K562 (cell line): Measurements from ENCODE around the gene LENG8. TPM values are rescaled to one million over a fixed set of nuclear protein-coding genes. Genes with fewer than 3 reads are reported as not detected.

Source experiments
- ARNT ChIP-seq, 2 experiments: fragments of 450-650 bp; IDR thresholded peaks; 2 replicates each; pipeline ENCODE4 v1.6.1; 2016; ENCODE audit warnings: mild to moderate bottlenecking in 1 of 2
- ATF7 ChIP-seq: fragments of 450-650 bp; IDR thresholded peaks from 2 replicates; pipeline ENCODE4 v1.7.1; 2014; ENCODE audit warnings: mild to moderate bottlenecking, moderate library complexity
- DLX4 ChIP-seq: fragments of 250-450 bp; sonication (Bioruptor Pico); IDR thresholded peaks from 2 replicates; pipeline ENCODE4 v1.6.1; 2021; ENCODE audit warnings: mild to moderate bottlenecking
- ELF4 ChIP-seq: fragments of 450-650 bp; formaldehyde crosslinking; IDR thresholded peaks from 2 replicates; pipeline ENCODE4 v1.4.0; 2022; ENCODE audit warnings: missing genetic modification characterization
- FOXK2 ChIP-seq, 2 experiments: fragments of 450-650 bp; IDR thresholded peaks in 1 of 2; conservative IDR thresholded peaks in 1 of 2; 2 replicates each; pipeline ENCODE4 v1.6.1; 2016; ENCODE audit warnings: low read depth in 2 of 2, mild to moderate bottlenecking in 1 of 2
- HCFC1 ChIP-seq: IDR thresholded peaks from 2 replicates; pipeline ENCODE4 v1.6.1; 2012; ENCODE audit warnings: low read depth, low read length, improper control_type of control experiment
- HDGF ChIP-seq: fragments of 450-650 bp; IDR thresholded peaks from 2 replicates; pipeline ENCODE4 v1.6.1; 2016
- HMBOX1 ChIP-seq: sonication (generic); IDR thresholded peaks from 2 replicates; pipeline ENCODE4 v1.6.1; 2016
- HMG20B ChIP-seq: fragments of 250-450 bp; sonication (Bioruptor Pico); IDR thresholded peaks from 2 replicates; pipeline ENCODE4 v1.5.0; 2021; ENCODE audit warnings: mild to moderate bottlenecking
- PKNOX1 ChIP-seq: fragments of 450-650 bp; IDR thresholded peaks from 2 replicates; pipeline ENCODE4 v1.6.1; 2016
- SP1 ChIP-seq: sonication (generic); formaldehyde crosslinking; IDR thresholded peaks from 2 replicates; pipeline ENCODE4 v1.8.1; 2022; ENCODE audit warnings: mild to moderate bottlenecking, missing genetic modification reagents
- ZKSCAN8 ChIP-seq: fragments of 200-800 bp; sonication (Bioruptor generic); IDR thresholded peaks from 2 replicates; pipeline ENCODE4 v1.6.1; 2016; ENCODE audit warnings: missing genetic modification characterization, missing compliant biosample characterization
- ZNF318 ChIP-seq, 2 experiments: fragments of 450-650 bp; IDR thresholded peaks; 2 replicates each; pipeline ENCODE4 v1.6.1; 2016; ENCODE audit warnings: mild to moderate bottlenecking in 2 of 2, borderline replicate concordance in 1 of 2, low read depth in 1 of 2, moderate library complexity in 1 of 2
- ZNF639 ChIP-seq, 2 experiments: fragments of 200-800 bp in 1 of 2; sonication (Bioruptor generic) in 1 of 2; sonication (generic) in 1 of 2; formaldehyde crosslinking in 1 of 2; IDR thresholded peaks in 1 of 2; conservative IDR thresholded peaks in 1 of 2; 2 replicates each; pipeline versions ENCODE4 v1.5.0 to v1.6.1; 2016 to 2020; ENCODE audit warnings: missing compliant biosample characterization in 1 of 2, missing genetic modification characterization in 1 of 2, missing genetic modification reagents in 1 of 2
- polyA plus RNA-seq, 8 experiments: library from polyadenylated mRNA; depleted of rRNA in 4 of 8; stranded (reverse) in 5 of 8; unstranded in 3 of 8; fragments of >200 nt; fragmentation: Nextera tagmentation in 2 of 8; fragmentation: Illumina TruSeq in 1 of 8; extraction: Ambion mirVana in 2 of 8; extraction: Trizol in 1 of 8; gene quantifications; 2 replicates each; pipeline versions ENCODE4 v1.2.1 to v1.2.3, GENCODE V29; 2011 to 2014; ENCODE audit warnings: inconsistent platforms in 1 of 8, missing spikeins in 1 of 8
- total RNA-seq, 7 experiments: library from RNA; depleted of rRNA in 6 of 7; stranded (reverse); fragments of >200 nt in 6 of 7; fragmentation: Illumina TruSeq in 2 of 7; extraction: Trizol in 2 of 7; gene quantifications; 2 replicates each; pipeline versions ENCODE4 v1.2.1 to v1.2.3, GENCODE V29; 2011 to 2021; ENCODE audit warnings: low replicate concordance in 1 of 7

Gene LENG8
- total and polyA plus RNA-seq, 9 of the 15 experiments (the other 6 are each of a cell fraction or from before 2014, with no cell fraction given) = 0.74 to 146 (median 28.1) TPM

GRCh38 chr19:54464044-54464629 lies 15.1 kb downstream of the LENG8 start (continued):
- TF ChIP-seq ZNF318 (IDR thresholded peaks at IDR 0.05; ENCODE audit: borderline replicate concordance in 1 of 2, low read depth in 1 of 2) = peak in 1 of 2 experiments; percentile 44; a peak in 1 of 4 replicates
- TF ChIP-seq HMG20B (CRISPR knock-in tag) = no peak
- TF ChIP-seq PKNOX1 = peak; percentile 99
- no peak for TF ChIP-seq HCFC1
- no peak for TF ChIP-seq DLX4 (CRISPR knock-in tag)
- 0 out of 2 replicates have a peak, but pooled peaks have one; percentile 41 for TF ChIP-seq ELF4 (CRISPR knock-in tag)
- peak in 1 of 2 experiments; percentile 74 for TF ChIP-seq FOXK2 (conservative IDR thresholded peaks at IDR 0.05 in 1 of 2, IDR thresholded peaks at IDR 0.05 in 1 of 2; ENCODE audit: low read depth in 2 of 2)
- no peak for TF ChIP-seq HMBOX1
- 0 out of 2 replicates have a peak, but pooled peaks have one; percentile 38 for TF ChIP-seq ATF7
- TF ChIP-seq SP1 = peak; percentile 93
- 0 out of 4 replicates have a peak, but pooled peaks of 1 of the 2 experiments have one; percentile 53 for TF ChIP-seq ARNT (IDR thresholded peaks at IDR 0.05)
- no peak for TF ChIP-seq ZKSCAN8 (CRISPR knock-in tag)
- no peak for TF ChIP-seq ZNF639 (CRISPR knock-in tag; conservative IDR thresholded peaks at IDR 0.05 in 1 of 2, IDR thresholded peaks at IDR 0.05 in 1 of 2)
- 0 out of 2 replicates have a peak, but pooled peaks have one; percentile 25 for TF ChIP-seq HDGF
